ENCODE results near the gene POP7. TPM values are rescaled to one million over a fixed set of nuclear protein-coding genes. Genes with fewer than 3 reads are reported as not detected.

POP7 gene
- total RNA-seq, 4 donors from 2014 or later = 39.8 to 76.3 (median 63.0) TPM

DNA sequence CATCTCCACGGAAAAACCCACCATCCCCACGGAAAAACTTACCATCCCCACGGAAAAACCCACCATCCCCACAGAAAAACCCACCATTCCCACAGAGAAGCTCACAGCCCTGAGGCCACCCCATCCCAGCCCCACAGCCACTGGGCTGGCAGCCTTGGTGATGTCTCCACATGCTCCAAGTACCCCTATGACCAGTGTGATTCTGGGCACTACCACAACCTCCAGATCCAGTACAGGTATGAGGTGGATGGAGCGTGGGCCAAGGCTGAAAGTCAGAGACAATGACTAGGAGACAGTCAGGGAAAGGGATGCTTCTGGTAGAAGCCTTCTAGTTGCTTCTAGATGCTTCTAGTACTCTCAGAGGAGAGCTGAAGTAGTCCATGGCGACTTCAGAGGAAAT is 47.1 kb downstream of the POP7 start:
- Histone ChIP-seq H3K36me3 (no peaks in the 10 kb centered on the region), H3K4me1 (no peaks in the 10 kb centered on the region), H3K27me3 (peaks cover 8 to 20% (median 14%) of the 10 kb centered on the region in 3 donors), H3K27ac (no peak overlapping the region), H3K4me3 (no peak overlapping the region), H3K9me3 (no peaks in the 10 kb centered on the region)
- TF ChIP-seq, protein P1, sequence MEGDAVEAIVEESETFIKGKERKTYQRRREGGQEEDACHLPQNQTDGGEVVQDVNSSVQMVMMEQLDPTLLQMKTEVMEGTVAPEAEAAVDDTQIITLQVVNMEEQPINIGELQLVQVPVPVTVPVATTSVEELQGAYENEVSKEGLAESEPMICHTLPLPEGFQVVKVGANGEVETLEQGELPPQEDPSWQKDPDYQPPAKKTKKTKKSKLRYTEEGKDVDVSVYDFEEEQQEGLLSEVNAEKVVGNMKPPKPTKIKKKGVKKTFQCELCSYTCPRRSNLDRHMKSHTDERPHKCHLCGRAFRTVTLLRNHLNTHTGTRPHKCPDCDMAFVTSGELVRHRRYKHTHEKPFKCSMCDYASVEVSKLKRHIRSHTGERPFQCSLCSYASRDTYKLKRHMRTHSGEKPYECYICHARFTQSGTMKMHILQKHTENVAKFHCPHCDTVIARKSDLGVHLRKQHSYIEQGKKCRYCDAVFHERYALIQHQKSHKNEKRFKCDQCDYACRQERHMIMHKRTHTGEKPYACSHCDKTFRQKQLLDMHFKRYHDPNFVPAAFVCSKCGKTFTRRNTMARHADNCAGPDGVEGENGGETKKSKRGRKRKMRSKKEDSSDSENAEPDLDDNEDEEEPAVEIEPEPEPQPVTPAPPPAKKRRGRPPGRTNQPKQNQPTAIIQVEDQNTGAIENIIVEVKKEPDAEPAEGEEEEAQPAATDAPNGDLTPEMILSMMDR (IDR thresholded peaks at IDR 0.05 in 4 of 5, conservative IDR thresholded peaks at IDR 0.05 in 1 of 5) = no peak
- no peak for TF ChIP-seq POLR2A (IDR thresholded peaks at IDR 0.05)
- ATAC-seq (no peak), DNase-seq (no peak)
- intact Hi-C loops (cut with DNase I; ENCODE audit: low total_unique reads) (no loop called here), in situ Hi-C loops (cut with MboI; ENCODE audit: low sequenced_read_pairs in 4 of 4) (no loop called here)

DNA sequence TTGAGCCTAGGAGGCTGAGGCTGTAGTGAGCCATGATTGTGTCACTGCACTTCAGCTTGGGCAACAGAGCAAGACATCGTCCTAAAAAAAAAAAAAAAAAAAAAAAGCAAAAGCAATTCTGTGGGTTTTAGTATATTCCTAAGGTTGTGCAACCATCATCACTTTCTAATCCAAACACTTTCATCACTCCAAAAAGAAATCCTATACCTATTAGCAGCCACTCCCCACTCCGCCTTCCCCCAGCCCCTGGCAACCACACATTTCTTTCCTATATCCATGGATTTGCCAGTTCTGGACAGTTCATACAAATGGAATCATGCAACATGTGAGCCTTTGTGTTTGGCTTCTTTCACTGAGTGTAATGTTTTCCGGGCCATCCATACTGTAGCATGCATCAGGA is 47.8 kb downstream of the POP7 start:
- ATAC-seq (no peak), DNase-seq (no peak)
- Histone ChIP-seq H3K36me3 (no peaks in the 10 kb centered on the region), H3K4me3 (no peak overlapping the region), H3K27me3 (peaks cover 12 to 15% (median 14%) of the 10 kb centered on the region in 3 donors), H3K9me3 (no peaks in the 10 kb centered on the region), H3K27ac (no peak overlapping the region), H3K4me1 (no peaks in the 10 kb centered on the region)
- in situ Hi-C loops (cut with MboI; ENCODE audit: low sequenced_read_pairs in 4 of 4) (no loop called here), intact Hi-C loops (cut with DNase I; ENCODE audit: low total_unique reads) (no loop called here)
- no peak for TF ChIP-seq POLR2A (IDR thresholded peaks at IDR 0.05)
- TF ChIP-seq, protein P1 (IDR thresholded peaks at IDR 0.05 in 4 of 5, conservative IDR thresholded peaks at IDR 0.05 in 1 of 5) = no peak

Other genes starting within 250 kb of the POP7 start
- gene SPACDR, start 241.9 kb upstream of the POP7 start, total RNA-seq = under 1 TPM in 1 of 4 donors, not detected in 3; 0.29 TPM
- gene TSC22D4, start 226.9 kb upstream of the POP7 start, total RNA-seq = 10 to 100 TPM; 14.3 to 25.5 (median 21.2) TPM
- gene NYAP1, start 222.2 kb upstream of the POP7 start, total RNA-seq = under 1 TPM in 1 of 4 donors, not detected in 3; 0.29 TPM
- gene AGFG2, start 166.9 kb upstream of the POP7 start, total RNA-seq = 10 to 100 TPM; 10.7 to 16.4 (median 13.5) TPM
- gene SAP25, start 132.2 kb upstream of the POP7 start, total RNA-seq = under 1 TPM in 1 of 4 donors, not detected in 3; 0.49 TPM
- 100 to 1,000 TPM in 1 of 4 donors, 10 to 100 TPM in 3; 71.1 to 105 (median 89.0) TPM for gene LRCH4, start 120.0 kb upstream of the POP7 start, total RNA-seq
- not detected for gene FBXO24, start 119.8 kb upstream of the POP7 start, total RNA-seq
- gene PCOLCE, start 103.8 kb upstream of the POP7 start, total RNA-seq = 10 to 100 TPM in 1 of 4 donors, 1 to 10 TPM in 3; 1.6 to 17.3 (median 5.7) TPM
- 1 to 10 TPM; 3.5 to 9.1 (median 4.6) TPM for gene MOSPD3, start 93.6 kb upstream of the POP7 start, total RNA-seq
- 1 to 10 TPM in 2 of 4 donors, not detected in 2; 1.0 to 1.3 TPM for gene TFR2, start 64.6 kb upstream of the POP7 start, total RNA-seq
- not detected for gene ACTL6B, start 49.7 kb upstream of the POP7 start, total RNA-seq
- 100 to 1,000 TPM; 108 to 163 (median 129) TPM for gene GNB2, start 32.4 kb upstream of the POP7 start, total RNA-seq
- gene GIGYF1, start 11.9 kb upstream of the POP7 start, total RNA-seq = 10 to 100 TPM; 16.4 to 21.1 (median 16.6) TPM
- not detected for gene EPO, start 14.3 kb downstream of the POP7 start, total RNA-seq
- not detected for gene ZAN, start 27.5 kb downstream of the POP7 start, total RNA-seq
- gene EPHB4, start 121.4 kb downstream of the POP7 start, total RNA-seq = 10 to 100 TPM in 3 of 4 donors, 1 to 10 TPM in 1; 6.3 to 16.2 (median 12.3) TPM
- 1 to 10 TPM; 2.5 to 4.3 (median 3.8) TPM for gene SLC12A9, start 146.6 kb downstream of the POP7 start, total RNA-seq
- 1 to 10 TPM; 4.6 to 9.1 (median 7.3) TPM for gene TRIP6, start 161.3 kb downstream of the POP7 start, total RNA-seq
- gene SRRT, start 169.0 kb downstream of the POP7 start, total RNA-seq = 10 to 100 TPM; 35.0 to 47.3 (median 39.8) TPM
- 1 to 10 TPM; 2.0 to 7.1 (median 4.0) TPM for gene UFSP1, start 183.6 kb downstream of the POP7 start, total RNA-seq
- 10 to 100 TPM in 2 of 4 donors, 1 to 10 TPM in 2; 6.5 to 59.5 (median 11.4) TPM for gene ACHE, start 189.8 kb downstream of the POP7 start, total RNA-seq
- under 1 TPM in 3 of 4 donors, not detected in 1; 0.04 to 0.71 (median 0.32) TPM for gene MUC3A, start 243.4 kb downstream of the POP7 start, total RNA-seq